ENCODE measurements around the gene CLEC10A.

CLEC10A gene

DNA sequence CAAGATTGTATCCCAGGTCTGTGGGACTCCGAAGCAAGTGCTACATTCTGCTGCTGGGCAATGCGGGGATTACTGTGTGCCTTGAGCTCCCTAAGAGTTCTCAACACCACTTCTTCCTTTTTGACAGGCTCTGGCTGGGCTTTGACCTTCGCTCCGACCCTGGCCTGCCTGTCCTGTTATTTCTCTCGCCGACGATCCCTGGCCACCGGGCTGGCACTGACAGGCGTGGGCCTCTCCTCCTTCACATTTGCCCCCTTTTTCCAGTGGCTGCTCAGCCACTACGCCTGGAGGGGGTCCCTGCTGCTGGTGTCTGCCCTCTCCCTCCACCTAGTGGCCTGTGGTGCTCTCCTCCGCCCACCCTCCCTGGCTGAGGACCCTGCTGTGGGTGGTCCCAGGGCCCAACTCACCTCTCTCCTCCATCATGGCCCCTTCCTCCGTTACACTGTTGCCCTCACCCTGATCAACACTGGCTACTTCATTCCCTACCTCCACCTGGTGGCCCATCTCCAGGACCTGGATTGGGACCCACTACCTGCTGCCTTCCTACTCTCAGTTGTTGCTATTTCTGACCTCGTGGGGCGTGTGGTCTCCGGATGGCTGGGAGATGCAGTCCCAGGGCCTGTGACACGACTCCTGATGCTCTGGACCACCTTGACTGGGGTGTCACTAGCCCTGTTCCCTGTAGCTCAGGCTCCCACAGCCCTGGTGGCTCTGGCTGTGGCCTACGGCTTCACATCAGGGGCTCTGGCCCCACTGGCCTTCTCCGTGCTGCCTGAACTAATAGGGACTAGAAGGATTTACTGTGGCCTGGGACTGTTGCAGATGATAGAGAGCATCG lies 41.8 kb downstream of the CLEC10A start:
- DNase-seq (ENCODE audit: low read depth, low spot score): no peak

DNA sequence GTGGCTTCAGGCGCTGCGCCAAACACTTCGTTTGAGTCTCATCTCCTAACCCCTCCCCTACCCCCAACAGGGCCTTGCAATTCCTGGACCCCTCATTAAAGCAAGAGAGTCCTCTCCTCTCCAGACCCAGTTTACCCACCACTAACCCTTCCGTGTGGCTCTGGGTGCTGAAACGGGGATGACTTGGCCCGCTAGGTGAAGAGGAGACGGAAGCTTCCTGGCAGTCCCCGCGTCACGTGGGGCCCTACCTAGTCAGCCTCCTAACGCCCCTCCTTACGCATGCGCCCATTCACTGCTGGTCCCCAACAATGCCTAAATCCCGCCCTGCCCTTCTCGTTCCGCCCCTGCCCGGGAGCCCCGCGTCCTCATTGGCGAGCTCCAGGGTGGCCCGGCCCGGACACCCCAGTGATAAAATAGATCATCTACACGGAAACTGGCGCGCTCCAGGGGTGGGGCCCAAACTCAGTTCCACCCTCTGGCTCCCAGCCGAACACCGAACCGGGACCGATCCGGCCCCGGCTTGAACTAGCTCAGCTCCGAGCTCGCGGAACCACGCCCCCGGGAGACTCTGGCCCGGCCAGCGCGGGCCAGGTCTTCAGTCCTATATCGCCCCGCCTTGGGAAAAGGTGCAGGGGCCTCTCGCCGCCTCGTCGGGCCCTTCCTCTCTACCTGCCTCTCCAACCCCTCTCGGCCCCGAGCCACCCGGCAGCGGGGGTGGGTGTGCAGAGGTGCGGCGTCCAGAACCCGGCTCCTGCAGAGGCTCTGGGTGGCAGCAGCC lies 44.3 kb downstream of the CLEC10A start, which contains the start of gene SLC16A13:
SLC16A13 (plus strand) TSS at position 425 of the 778 bp plus-strand sequence. CDS start 368 bp downstream, outside the sequence.
- DNase-seq (ENCODE audit: low read depth, low spot score): peak; percentile 96

DNA sequence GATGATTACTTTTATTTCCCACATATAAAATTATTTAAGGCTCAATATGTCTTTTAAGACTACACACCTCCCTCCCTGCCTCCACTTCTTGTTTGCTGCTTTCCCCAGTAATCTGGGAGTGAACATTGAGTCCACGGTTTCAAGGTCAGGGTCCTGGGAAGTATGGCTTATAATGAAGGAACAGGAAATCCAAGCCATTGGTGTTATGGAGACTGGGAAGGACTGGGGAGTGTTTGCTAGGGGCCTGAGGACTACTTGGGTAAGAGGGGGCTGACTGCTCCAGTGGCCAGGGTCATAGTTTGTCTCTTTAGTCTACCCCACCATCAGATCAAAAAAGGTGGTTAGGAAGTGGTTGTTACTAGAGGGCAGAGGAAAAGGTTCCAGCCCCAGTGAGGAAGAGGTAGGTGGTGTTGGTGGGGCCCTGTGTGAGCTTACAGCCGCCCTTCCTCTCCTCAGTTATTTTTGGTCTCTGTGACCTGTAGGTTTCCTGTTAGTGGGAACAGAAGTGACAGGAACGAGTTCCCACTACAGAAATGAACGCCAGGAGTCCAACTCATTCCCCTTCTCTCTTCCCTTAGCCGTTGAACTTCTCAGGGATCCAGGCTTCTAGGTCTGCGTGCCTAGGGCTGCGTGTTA lies 45.0 kb downstream of the CLEC10A start:
- DNase-seq (ENCODE audit: low read depth, low spot score): no peak

DNA sequence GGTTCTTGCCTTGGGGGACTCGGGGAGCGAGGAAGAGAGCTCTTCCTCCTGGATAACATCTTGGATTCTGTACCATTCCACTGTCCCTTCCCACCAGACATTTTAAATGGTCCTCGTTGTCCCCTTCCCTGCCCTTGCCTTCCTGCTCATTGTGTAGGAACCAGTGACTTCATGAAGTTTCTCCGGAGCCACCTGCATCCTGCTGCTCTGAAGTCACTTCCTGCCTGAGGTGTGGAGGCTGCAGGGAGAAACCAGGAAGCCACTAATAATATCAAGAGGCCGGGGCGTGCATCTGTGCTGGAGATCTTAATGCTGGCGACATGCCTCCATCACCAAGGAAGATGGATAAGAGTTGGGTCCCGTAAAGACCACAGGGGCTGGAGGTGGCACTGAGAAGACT lies 50.4 kb downstream of the CLEC10A start:
- no peak for DNase-seq (ENCODE audit: low read depth, low spot score)

- no peak for DNase-seq (ENCODE audit: low read depth, low spot score)
Observed at GRCh38 chr17:7029096-7029495, 51.0 kb downstream of the CLEC10A start.

- DNase-seq (ENCODE audit: low read depth, low spot score): no peak
Observed at GRCh38 chr17:7027335-7027734, 52.7 kb downstream of the CLEC10A start.

GRCh38 chr17:7026471-7027115 lies 53.5 kb downstream of the CLEC10A start:
- DNase-seq (ENCODE audit: low read depth, low spot score): no peak

GRCh38 chr17:7025245-7025644 lies 54.8 kb downstream of the CLEC10A start:
- no peak for DNase-seq (ENCODE audit: low read depth, low spot score)
